DOHH2 (cell line): Measurements from ENCODE around the gene SLC10A4.

Experiments
- CTCF ChIP-seq: fragments of 200-600 bp; sonication (generic); IDR thresholded peaks from one replicate; pipeline ENCODE4 v1.5.1; 2014; ENCODE audit warnings: antibody characterized with exemption, mild to moderate bottlenecking, low read depth, low read length; ENCODE audit not compliant: poor library complexity, severe bottlenecking
- EZH2phosphoT487 ChIP-seq: fragments of 200-600 bp; sonication (generic); IDR thresholded peaks from 2 replicates; pipeline ENCODE4 v1.6.1; 2017; ENCODE audit warnings: borderline replicate concordance, mild to moderate bottlenecking, antibody characterized with exemption, low read length, moderate library complexity, mixed read lengths

- TF ChIP-seq CTCF, result no peak
- no peak for TF ChIP-seq EZH2phosphoT487
Measured at GRCh38 chr4:48462363-48462762, 20.8 kb upstream of the SLC10A4 start.
